GM12872 (cell line): ENCODE data around the gene TANGO6.

ENCODE experiments used
- CTCF ChIP-seq: IDR thresholded peaks from 3 replicates; pipeline ENCODE4 v1.5.1; 2011; ENCODE audit warnings: low read depth, mild to moderate bottlenecking, low read length, moderate library complexity; ENCODE audit not compliant: insufficient read depth

TANGO6 gene

GRCh38 chr16:68954911-68955635, 111.7 kb downstream of the TANGO6 start:
- TF ChIP-seq CTCF: no peak

GRCh38 chr16:68960910-68961309, 117.6 kb downstream of the TANGO6 start:
- TF ChIP-seq CTCF: no peak

- TF ChIP-seq CTCF: no peak
Measured at GRCh38 chr16:68961778-68962402, 118.6 kb downstream of the TANGO6 start.

- TF ChIP-seq CTCF: no peak
Measured at GRCh38 chr16:68969338-68969737, 126.0 kb downstream of the TANGO6 start.

GRCh38 chr16:68972013-68972412, 128.7 kb downstream of the TANGO6 start:
- no peak for TF ChIP-seq CTCF

GRCh38 chr16:68972720-68973119, 129.4 kb downstream of the TANGO6 start:
- no peak for TF ChIP-seq CTCF

GRCh38 chr16:68973611-68974120, 130.3 kb downstream of the TANGO6 start:
- no peak for TF ChIP-seq CTCF
